Measurements from ENCODE around the gene OR10J1.

DNA sequence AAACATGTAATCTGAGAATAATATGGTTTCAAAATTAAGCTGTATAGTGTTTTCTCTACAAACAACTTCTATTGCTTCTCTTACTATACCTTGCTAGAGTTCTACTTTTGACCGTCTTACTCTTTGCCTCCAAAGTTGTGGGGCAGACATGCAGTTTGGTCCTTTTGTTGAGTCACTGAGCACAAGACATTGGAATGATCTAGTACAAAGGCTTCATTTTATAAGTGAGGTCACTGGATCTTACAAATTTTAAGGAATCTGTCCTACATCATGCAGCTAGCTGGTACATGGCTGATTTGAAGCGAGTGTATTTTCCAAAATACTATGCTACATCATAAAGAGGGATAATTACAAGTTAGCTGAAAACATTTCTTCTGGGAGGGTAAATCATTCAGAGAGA is 28.8 kb downstream of the OR10J1 start:
- TF ChIP-seq CTCF (IDR thresholded peaks at IDR 0.05) (no peak), POLR2A (IDR thresholded peaks at IDR 0.05) (no peak), EP300 (IDR thresholded peaks at IDR 0.05; ENCODE audit: low read depth) (no peak), POLR2AphosphoS5 (IDR thresholded peaks at IDR 0.05) (no peak)

Measured in transverse colon (tissue), 4 donors.